Muscle layer of colon (tissue), 2 donors: ENCODE measurements around the gene SIGLEC12.
"Not testable (repeated sequence)": the region's sequence is repeated elsewhere in the genome, so short reads cannot be mapped to it uniquely, and the experiment has no call there.

Experiments
- H3K27ac ChIP-seq: one replicate; pipeline ENCODE4 v1.7.0; 2013; ENCODE audit warnings: low read depth, mild to moderate bottlenecking, low read length, moderate library complexity
- H3K27me3 ChIP-seq, 2 donors: one replicate each; pipeline ENCODE4 v1.7.0; 2013; ENCODE audit warnings: low read length in 2 of 2, mild to moderate bottlenecking in 2 of 2; ENCODE audit not compliant: insufficient read depth in 2 of 2, control insufficient read depth in 1 of 2
- H3K36me3 ChIP-seq: one replicate; pipeline ENCODE4 v1.7.0; 2013; ENCODE audit warnings: mild to moderate bottlenecking, low read length; ENCODE audit not compliant: insufficient read depth
- H3K4me1 ChIP-seq: one replicate; pipeline ENCODE4 v1.7.0; 2013; ENCODE audit warnings: mild to moderate bottlenecking, low read length; ENCODE audit not compliant: insufficient read depth
- H3K4me3 ChIP-seq, 2 donors: one replicate each; pipeline ENCODE4 v1.7.0; 2013; ENCODE audit warnings: low read length in 2 of 2, low read depth in 1 of 2, mild to moderate bottlenecking in 1 of 2, moderate library complexity in 1 of 2
- H3K9ac ChIP-seq: one replicate; pipeline ENCODE4 v1.7.0; 2013; ENCODE audit warnings: low read length
- H3K9me3 ChIP-seq: one replicate; pipeline ENCODE4 v1.7.0; 2013; ENCODE audit warnings: mild to moderate bottlenecking, low read length
- donor health status: abdominal sarcoma.
- donor health status: Adenocarcinoma of cecum.

SIGLEC12 gene

DNA sequence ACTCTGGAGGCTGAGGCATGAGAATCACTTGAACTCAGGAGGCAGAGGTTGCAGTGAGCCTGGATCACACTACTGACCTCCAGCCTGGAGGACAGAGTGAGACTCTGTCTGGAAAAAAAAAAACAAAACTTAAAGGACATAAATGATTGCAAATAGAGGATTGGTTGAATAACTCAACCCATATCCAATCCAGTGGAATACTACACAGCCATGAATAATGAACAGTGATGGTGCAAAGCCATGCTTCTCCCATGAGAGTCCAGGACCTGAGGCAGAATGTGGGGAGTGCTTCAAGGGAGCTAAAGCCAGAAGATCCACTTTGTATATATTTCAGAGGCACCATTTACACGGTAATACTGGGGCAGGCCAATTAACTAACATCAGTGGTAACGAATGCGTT, 25.4 kb downstream of the SIGLEC12 start:
- H3K27me3 ChIP-seq, result peaks cover 6 to 19% of the 10 kb centered on the region in 2 donors
- no peaks in the 10 kb centered on the region for H3K4me1 ChIP-seq
- H3K36me3 ChIP-seq, result no peaks in the 10 kb centered on the region
- H3K27ac ChIP-seq, result no peak overlapping the region
- no peak overlapping the region for H3K9ac ChIP-seq
- H3K9me3 ChIP-seq, result no peaks in the 10 kb centered on the region
- no peak overlapping the region for H3K4me3 ChIP-seq

DNA sequence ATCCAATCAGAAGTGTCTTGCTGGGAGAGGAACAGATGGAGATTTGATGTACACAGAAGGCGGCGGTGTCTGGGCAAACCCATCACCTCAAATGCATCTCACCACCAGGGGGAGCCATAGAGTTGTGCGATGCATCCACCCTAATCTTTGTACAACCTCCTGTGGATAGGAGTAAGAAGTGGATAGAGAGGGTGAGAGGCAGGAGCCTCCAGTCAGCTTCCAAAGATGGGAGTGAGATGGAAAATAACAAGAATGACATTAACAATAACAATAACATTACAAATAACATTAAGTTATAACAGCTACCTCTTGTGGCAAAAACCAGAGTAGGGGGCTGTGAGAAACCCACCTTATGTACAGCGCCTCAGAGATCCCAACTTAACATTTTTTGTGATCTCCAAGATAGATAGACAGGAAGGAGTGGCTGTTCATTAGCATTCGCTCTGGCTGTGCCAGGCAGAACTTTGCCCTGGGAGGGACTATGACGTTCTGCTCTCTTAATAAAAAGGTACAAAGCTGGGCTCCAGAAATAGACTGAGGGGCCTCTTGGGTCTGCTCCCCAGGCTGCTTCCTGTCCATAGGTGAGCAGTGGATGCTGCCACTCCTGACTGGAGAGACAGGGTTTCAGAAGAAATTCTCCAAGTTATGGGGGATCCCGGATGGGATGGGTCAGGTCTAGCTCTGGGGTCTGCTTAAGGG, 28.4 kb downstream of the SIGLEC12 start:
- H3K9me3 ChIP-seq, result no peaks in the 10 kb centered on the region
- no peaks in the 10 kb centered on the region for H3K4me1 ChIP-seq
- H3K36me3 ChIP-seq, result no peaks in the 10 kb centered on the region
- no peak overlapping the region for H3K9ac ChIP-seq
- no peak overlapping the region for H3K27ac ChIP-seq
- no peak overlapping the region for H3K4me3 ChIP-seq
- H3K27me3 ChIP-seq, result peaks cover 0 to 11% of the 10 kb centered on the region in 2 donors

DNA sequence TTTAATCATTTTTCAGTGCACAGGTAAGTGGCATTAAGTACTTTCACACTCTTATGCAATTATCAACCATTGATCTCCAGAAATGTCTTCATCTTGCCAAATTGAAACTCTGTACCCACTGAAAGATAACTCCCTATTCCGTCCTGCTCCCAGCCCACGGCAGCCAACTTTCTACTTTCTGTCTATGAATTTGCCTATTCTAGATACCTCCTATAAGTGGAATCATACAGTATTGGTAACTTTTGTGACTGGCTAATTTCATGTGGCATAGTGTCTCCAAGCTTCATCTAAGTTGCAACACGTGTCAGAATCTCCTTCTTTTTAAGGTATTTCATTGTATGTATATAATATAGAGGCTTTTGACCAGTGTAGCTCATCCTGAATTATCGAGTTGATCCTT, 29.0 kb downstream of the SIGLEC12 start:
- no peaks in the 10 kb centered on the region for H3K9me3 ChIP-seq
- no peak overlapping the region for H3K9ac ChIP-seq
- peaks cover 0 to 11% of the 10 kb centered on the region in 2 donors for H3K27me3 ChIP-seq
- H3K4me3 ChIP-seq, result no peak overlapping the region
- H3K27ac ChIP-seq, result no peak overlapping the region
- no peaks in the 10 kb centered on the region for H3K36me3 ChIP-seq
- no peaks in the 10 kb centered on the region for H3K4me1 ChIP-seq

DNA sequence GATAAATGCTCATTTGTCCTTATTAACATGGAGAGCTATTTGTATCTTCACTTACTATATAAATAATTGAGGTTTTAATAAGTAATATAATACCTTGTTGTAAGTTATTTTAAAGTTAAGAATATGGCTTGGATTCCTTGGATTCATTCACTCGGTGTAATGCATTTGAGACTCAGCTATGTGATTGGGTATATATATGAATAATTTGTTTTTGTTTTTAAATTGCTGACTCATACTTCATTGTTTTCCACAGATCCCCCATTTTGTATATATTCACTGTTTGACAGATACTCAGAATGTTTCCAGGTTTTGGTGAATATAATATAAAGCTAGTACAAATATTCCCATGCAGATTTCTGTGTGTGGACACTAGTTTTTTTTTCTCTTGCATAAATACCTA, 30.1 kb downstream of the SIGLEC12 start:
- Histone ChIP-seq H3K36me3 (no peaks in the 10 kb centered on the region), H3K4me1 (no peaks in the 10 kb centered on the region), H3K9me3 (no peaks in the 10 kb centered on the region), H3K27me3 (peaks cover 0 to 11% of the 10 kb centered on the region in 2 donors), H3K4me3 (no peak overlapping the region), H3K27ac (no peak overlapping the region), H3K9ac (no peak overlapping the region)

DNA sequence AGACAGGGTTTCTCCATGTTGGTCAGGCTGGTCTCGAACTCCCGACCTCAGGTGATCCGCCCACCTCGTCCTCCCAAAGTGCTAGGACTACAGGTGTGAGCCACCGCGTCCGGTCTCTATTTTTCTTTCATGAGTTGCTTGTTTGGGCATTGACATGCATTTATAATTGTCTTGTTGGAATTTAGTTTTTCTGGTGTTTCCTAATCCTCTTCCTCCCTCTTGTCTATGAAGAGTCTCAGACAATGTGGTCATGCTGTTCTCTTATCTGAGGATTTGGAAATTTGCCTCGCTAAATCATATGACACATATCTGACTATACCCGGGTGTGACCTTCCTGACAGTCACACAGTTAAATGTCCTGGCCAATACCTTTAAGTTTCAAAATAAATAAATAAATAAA, 30.6 kb downstream of the SIGLEC12 start:
- Histone ChIP-seq H3K4me3 (no peak overlapping the region), H3K4me1 (no peaks in the 10 kb centered on the region), H3K36me3 (no peaks in the 10 kb centered on the region), H3K27ac (no peak overlapping the region), H3K9ac (no peak overlapping the region), H3K9me3 (no peaks in the 10 kb centered on the region), H3K27me3 (peaks cover 0 to 11% of the 10 kb centered on the region in 2 donors)

DNA sequence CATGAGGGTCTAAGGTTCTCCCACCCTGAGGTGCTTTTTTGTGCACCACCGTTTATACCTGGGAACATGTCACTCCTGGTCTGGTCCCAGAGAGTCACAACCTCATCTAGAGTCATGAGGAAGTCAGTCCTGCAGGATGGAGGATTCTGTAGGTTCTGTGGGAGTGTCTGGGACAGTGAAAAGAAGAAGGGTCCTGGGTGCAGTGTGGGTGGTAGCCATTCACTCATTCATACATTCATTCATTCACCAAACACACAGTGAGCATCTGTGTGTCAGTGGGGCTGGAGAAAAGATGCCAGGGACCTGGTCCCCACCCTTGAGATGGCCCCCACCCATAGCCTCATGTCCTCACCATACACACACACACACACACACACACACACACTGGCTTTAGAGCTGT, 32.0 kb downstream of the SIGLEC12 start:
- Histone ChIP-seq H3K9ac (no peak overlapping the region), H3K4me1 (no peaks in the 10 kb centered on the region), H3K27me3 (peaks cover 0 to 11% of the 10 kb centered on the region in 2 donors), H3K4me3 (no peak overlapping the region), H3K36me3 (no peaks in the 10 kb centered on the region), H3K27ac (no peak overlapping the region), H3K9me3 (no peaks in the 10 kb centered on the region)

DNA sequence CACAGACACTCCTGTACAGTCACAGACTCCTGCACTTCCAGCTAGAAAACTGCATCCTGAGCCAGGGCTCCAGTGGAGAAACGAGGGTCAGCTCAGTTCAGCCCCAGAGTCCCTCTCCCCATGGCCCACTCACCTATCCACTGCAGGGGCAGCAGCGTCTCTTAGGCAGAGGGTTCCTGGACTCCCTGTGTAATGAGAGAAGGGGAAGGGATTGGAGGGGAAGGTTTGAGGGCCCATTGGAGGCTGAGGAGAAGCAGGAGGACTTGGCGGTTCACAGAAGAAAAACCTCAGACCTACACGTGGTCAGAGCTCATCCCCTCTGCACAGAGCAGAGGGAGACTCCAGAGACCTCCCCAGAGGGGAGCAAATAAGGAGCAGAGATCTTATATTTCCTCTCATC, 32.4 kb downstream of the SIGLEC12 start:
- Histone ChIP-seq H3K4me3 (no peak overlapping the region), H3K9me3 (no peaks in the 10 kb centered on the region), H3K36me3 (no peaks in the 10 kb centered on the region), H3K9ac (no peak overlapping the region), H3K27ac (no peak overlapping the region), H3K27me3 (peaks cover 0 to 11% of the 10 kb centered on the region in 2 donors), H3K4me1 (no peaks in the 10 kb centered on the region)

DNA sequence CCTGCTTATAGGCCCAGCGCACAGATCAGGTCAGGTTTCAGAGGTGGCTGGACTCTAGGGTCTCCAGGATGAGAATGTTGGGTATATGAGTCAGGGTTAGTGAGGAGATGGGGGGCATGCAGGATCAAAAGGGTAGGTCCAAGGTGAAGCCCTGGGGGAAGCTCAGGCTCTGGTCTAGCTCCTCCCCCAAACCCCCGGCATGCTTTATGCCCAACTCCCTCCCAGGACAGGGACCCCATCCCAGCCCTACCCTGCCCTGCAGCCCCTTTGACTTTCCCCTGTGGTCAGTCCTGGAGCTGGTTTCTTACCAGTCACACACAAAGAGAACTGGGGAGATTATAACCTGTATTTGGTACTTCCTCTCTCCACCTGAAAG, 33.1 kb downstream of the SIGLEC12 start:
- Histone ChIP-seq H3K27me3 (peaks cover 0 to 9% of the 10 kb centered on the region in 2 donors), H3K27ac (no peak overlapping the region), H3K4me1 (no peaks in the 10 kb centered on the region), H3K4me3 (no peak overlapping the region), H3K9me3 (no peaks in the 10 kb centered on the region), H3K36me3 (no peaks in the 10 kb centered on the region), H3K9ac (no peak overlapping the region)

DNA sequence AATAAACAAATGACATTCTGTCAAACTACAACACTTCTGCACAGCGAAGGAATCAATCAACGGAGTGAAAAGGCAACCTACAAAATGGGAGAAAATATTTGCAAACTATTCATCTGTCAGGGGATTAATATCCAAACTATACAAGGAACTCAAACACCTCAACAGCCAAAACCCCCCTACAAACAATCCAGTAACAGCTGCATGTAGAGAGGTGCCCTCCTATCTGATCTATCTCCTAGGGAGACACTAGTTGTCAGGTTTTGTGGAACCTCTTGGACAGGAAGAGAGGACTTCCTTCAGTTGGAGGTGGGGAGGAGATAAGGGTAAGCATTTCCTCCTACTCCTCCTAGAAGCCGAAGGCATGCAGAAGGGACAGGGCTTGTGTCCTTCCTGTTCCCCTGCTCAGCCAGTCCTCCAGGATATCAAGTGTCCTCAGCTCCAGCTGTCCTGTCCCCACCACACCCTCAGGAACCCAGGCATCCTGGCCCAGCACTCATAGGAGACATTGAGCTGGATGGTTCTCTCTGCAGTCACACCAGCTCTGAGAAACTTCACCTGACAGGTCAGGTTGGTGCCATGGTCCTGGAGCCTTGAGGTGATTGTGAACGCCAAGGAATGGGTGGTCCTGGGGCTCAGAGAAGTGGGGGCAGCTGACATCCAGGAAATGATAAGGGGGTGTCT, 33.6 kb downstream of the SIGLEC12 start:
- no peak overlapping the region for H3K27ac ChIP-seq
- H3K36me3 ChIP-seq, result no peaks in the 10 kb centered on the region
- no peak overlapping the region for H3K9ac ChIP-seq
- H3K27me3 ChIP-seq, result peaks cover 0 to 5% of the 10 kb centered on the region in 2 donors
- no peaks in the 10 kb centered on the region for H3K9me3 ChIP-seq
- no peak overlapping the region for H3K4me3 ChIP-seq
- H3K4me1 ChIP-seq, result no peaks in the 10 kb centered on the region

DNA sequence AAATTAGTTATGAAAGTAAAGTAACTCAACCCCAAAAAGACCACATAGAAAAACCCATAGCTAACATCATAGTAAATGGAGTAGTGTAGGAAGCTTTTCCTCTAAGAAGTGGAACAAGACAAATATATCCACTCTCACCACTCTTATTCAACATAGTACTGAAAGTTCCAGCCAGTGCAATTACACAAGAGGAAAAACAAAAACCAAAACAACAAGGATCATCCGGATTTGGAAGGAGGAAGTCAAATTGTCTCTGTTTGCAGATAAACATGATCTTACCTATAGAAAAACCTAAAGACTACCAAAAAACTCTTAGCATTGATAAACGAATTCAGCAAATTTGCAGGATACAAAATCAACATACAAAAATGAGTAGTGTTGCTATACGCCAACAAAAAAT, 34.9 kb downstream of the SIGLEC12 start:
- H3K4me1 ChIP-seq, result no peaks in the 10 kb centered on the region
- H3K27me3 ChIP-seq, result peaks cover 0 to 14% of the 10 kb centered on the region in 2 donors
- no peak overlapping the region for H3K4me3 ChIP-seq
- H3K27ac ChIP-seq, result no peak overlapping the region
- no peak overlapping the region for H3K9ac ChIP-seq
- H3K36me3 ChIP-seq, result no peaks in the 10 kb centered on the region
- H3K9me3 ChIP-seq, result no peaks in the 10 kb centered on the region

DNA sequence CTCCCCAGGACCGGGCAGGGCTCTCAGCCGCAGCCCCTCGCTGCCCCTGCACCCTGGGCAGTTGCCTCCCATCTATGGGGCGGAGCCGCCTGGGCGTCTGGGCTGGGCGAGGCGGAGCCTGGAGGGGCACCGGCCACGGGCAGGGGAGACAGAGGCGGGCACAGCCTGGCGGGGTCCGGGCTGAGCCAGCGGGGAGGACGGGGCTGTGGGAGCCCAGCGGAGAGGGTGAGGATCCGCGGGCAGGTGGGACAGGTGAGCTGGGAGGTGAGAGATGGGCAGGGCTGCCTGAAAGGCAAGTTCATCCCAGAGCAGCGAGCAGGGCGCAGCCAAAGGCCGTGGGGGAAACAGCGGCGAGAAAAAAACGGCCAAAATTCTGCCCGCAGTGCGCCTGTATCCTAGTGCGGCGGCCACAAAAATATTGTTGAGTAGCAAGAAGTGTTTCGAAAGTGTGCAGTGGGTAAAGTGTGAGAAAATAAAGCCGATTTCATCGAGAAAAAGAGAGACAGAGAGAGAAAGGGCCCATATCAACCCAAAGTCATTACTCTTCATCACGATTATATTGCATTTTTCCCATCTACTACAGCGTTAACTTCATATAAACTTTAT, 37.5 kb downstream of the SIGLEC12 start:
- peaks cover 0 to 12% of the 10 kb centered on the region in 2 donors for H3K27me3 ChIP-seq
- H3K9ac ChIP-seq, H3K4me3 ChIP-seq, H3K36me3 ChIP-seq, H3K9me3 ChIP-seq, H3K4me1 ChIP-seq, H3K27ac ChIP-seq: not testable (repeated sequence)
